Measurements from ENCODE around the gene CDC14A.
"Not testable (repeated sequence)": the region's sequence is repeated elsewhere in the genome, so short reads cannot be mapped to it uniquely, and the experiment has no call there.

CDC14A gene, protein sequence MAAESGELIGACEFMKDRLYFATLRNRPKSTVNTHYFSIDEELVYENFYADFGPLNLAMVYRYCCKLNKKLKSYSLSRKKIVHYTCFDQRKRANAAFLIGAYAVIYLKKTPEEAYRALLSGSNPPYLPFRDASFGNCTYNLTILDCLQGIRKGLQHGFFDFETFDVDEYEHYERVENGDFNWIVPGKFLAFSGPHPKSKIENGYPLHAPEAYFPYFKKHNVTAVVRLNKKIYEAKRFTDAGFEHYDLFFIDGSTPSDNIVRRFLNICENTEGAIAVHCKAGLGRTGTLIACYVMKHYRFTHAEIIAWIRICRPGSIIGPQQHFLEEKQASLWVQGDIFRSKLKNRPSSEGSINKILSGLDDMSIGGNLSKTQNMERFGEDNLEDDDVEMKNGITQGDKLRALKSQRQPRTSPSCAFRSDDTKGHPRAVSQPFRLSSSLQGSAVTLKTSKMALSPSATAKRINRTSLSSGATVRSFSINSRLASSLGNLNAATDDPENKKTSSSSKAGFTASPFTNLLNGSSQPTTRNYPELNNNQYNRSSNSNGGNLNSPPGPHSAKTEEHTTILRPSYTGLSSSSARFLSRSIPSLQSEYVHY

DNA sequence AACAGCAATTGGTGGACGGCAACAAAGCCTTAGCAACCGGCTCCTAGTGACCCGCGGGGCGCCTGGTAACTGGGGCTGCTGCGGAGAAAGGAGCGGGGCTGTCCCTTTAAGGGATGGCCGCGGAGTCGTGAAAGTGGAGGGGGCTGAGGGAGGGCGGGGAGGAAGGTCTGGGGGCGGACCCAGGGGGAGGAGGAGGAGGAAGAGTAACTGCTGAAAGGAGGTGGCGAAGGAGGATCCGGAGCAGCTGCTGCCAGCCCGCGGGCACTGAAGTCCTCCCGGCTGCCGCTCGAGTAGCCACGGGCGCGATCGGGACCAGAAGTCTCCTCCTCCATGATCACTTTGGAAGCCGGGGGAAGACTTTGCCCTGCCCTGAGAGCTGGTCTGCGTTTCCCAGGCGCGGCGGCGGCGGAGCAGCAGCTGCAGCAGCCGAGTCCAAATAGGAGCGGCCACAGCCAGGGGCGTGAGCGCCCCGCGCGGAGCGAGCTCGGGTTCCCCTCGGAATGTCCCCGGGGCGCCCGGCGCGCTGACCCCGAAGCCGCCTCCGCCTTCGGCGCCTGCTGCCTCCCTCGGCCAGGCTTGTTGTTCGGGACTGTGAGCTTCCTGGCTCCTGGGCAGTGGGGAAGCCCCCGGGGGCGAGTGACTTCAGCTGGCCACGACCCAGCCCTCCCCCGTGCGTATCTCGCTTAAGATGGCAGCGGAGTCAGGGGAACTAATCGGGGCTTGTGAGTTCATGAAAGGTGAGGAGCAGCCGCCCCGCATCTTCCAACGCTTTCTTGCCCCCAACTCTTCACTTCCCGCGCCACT, at the start of gene CDC14A:
Gene CDC14A, plus strand, starts transcription at position 240 of the 804 bp plus-strand sequence. Its CDS starts 449 bp downstream, at position 689.
- FAIRE-seq: no peak

DNA sequence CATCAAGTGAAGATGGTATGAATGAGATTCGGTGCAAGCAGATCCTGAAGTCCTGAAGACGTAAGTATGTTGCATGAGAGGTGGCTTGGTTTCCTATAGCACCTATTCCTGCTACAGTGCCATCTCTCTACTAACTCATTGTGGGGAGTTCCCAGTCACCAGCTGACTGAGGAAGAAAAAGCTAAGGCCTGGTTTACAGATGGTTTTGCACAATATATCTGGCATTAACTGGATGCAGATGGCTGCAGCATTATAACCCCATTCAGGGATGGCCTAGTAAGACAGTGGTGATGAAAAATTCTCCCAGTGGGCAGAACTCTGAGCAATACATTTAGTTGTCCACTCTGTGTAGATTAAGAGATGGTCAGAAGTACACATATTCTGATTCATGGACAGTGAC, 49.6 kb upstream of the CDC14A start:
- no peak for FAIRE-seq

DNA sequence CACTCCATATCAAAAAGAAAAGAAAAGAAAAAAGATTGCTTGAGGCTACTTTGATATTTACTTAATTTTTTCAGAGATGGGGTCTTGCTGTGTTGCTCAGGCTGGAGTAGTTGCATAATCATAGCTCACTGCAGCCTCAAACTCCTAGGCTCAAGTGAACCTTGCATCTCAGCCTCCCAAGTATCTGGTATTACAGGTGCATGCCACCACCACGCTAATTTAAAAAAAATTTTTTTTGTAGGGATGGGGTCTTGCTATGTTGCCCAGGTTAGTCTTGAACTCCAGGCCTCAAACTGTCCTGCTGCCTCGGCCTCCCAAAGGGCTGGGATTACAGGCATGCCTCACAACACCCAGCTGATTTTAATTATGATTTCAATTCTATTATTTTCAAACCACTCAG, 48.1 kb upstream of the CDC14A start:
- no peak for FAIRE-seq

DNA sequence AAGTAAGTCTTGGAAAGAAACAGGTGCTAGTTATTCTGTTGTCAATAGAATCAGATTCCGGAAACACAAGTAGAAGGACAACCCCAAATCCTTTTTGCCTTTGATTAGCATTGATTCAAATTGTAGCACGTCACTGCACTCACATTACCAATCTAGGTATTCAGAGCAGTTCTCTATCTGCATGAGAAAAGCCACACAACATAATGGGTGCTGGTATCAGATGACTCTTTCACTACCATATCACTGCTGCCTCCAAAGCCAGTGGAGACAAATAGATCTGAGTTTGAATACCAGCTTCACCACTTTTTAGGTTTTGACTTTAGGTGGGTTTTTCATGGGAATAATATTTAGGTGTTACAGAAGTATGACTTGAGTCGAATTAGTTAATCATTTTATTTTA, 47.4 kb upstream of the CDC14A start:
- FAIRE-seq: no peak

DNA sequence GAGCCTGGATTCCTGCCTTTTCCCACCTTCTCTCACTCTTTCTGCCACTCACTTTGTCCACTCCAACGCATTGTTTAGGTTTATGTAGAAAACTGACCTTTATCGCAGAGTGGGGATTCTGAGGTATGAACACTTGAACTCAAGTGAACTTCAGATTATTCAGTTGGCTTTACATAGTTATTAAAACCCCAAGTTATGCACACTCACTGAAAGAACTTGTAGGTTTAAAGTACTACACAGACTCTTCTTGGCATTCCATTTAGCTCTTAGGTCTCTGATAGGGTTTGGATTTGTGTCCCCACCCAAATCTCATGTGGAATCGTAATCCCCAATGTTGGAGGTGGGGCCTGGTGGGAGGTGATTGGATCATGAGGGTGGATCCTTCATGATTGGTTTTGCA, 46.4 kb upstream of the CDC14A start:
- no peak for FAIRE-seq

DNA sequence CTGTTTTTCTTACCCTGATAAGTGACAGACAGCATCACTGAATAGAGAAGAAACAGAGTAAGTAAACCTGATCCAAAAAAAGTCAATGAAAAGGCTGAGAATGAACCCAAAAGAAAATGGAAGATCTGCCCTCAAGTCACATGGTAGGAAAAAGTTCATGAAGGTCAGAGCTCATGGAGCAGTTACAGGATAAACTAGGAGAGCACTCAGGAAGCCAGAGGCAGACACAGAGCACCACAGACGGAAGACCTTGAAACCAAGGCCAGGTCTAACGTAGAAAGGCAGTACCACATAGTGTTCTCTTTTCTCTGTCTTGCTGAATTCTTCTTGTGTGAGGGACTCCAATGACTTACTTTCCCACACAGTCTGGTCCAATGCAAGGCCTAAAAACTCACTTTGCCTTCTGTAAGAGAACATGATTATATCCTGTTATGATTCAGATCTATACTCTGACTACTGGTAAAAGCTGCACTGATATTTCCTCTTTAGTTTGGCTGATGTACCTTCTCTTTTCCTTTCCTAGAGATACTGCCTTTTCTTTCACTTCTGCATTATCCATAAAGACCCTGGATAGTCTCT, 45.5 kb upstream of the CDC14A start:
- FAIRE-seq: no peak

DNA sequence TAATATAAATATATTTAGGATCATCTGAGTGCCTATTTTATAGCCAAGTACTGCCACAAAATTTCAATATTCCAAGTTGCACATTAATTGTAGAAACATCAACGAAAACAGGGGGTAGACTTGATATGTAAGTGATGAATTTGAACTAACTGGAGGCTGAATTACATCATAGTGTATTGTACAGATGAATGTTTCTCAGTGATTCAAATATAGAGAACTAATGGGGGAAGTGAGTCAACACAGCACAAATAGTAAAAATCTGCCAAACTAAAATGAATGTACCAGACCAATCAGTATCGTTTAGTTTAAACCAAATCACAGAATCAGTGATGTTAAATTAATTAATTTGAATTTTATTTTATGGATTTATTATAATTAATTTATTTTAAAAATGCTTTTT, 43.5 kb upstream of the CDC14A start:
- FAIRE-seq: no peak

GRCh38 chr1:100309863-100310262, 42.4 kb upstream of the CDC14A start:
- FAIRE-seq: no peak

DNA sequence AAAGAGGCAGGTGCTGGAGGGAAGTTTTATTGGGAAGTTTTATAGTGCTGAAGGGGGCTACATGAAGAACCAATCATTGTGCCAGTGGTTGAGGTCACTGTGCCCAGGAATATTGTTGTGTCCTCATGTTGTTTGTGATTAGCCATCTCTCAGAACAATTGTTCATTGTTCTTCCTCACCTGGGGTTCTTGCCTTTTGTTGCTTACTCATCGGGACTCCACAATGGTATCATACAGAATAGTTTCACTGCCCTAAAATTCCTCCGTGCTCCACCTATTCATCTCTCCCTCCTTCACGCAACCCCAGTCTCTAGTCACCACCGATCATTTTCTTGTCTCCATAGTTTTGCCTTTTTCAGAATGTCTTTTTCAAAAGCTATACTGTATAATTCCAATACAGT, 38.9 kb upstream of the CDC14A start:
- no peak for FAIRE-seq

DNA sequence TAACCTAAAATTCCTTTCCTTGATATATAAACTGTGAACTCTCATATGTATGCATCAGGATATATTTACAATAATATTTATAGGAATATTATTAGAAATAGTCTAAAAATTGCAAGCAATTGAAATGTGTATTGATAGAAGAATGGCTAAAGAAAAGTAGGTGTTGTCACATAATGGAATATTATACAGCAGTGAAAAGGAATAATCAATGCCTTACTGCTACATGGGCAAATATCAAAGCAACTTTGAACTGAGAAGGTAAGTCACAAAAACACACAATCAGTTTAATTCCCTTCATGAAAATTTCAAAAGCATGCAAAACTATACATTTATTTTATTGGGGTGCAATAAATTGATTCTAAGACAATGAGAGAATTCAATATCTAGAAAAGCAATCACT, 35.7 kb upstream of the CDC14A start:
- FAIRE-seq: no peak

DNA sequence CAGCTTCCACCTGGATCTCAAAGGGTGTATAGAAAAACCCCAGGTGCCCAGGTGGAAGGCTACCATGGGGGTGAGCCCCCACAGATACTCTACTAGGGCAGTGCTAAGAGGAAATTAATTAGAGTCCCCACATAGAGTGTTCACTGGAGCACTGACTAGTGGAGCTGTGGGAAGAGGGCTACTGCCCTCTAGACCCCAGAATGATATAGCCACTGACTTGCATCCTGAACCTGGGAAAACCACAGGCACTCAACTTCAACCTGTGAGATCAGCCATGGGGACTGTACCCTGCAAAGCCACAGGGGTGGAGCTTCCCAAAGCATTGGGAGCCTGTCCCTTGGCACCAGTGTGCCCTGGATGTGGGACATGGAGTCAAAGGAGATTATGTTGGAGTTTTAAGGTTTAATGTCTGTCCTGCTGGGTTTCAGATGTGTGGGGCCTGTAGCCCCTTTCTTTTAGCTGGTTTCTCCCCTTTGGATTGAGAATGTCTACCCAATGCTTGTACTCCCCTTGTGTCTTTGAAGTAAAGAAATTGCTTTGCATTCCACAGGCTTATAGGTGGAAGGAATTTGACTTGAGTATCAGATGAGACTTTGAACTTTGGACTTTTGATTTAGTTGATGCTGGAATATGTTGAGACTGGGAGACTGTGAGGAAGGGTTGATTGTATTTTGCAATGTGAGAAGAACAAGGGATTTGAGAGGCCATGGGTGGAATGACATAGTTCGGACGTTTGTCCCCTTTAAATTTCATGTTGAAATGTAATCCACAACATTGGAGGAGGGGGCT, 31.8 kb upstream of the CDC14A start:
- FAIRE-seq: no peak

- FAIRE-seq: no peak
These were observed 31.2 kb upstream of the CDC14A start for GRCh38 chr1:100321100-100321493.

DNA sequence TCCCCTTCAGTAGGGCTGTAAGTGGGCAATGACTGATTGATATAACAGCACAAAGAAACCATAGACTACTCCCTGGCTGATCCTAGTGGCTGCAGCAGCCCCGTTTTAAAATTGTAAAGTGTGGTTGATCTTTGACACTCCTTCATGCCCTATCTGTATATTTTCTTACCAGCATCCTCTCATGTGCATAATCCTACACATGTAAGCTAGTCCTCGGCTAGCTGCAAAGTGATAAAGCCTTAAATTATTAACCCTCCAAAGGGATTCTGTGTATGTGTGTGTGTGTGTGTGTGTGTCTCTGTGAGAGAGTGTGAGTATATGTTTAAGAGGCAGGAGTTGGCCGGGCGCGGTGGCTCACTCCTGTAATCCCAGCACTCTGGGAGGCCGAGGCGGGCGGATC, 30.8 kb upstream of the CDC14A start:
- FAIRE-seq: no peak

DNA sequence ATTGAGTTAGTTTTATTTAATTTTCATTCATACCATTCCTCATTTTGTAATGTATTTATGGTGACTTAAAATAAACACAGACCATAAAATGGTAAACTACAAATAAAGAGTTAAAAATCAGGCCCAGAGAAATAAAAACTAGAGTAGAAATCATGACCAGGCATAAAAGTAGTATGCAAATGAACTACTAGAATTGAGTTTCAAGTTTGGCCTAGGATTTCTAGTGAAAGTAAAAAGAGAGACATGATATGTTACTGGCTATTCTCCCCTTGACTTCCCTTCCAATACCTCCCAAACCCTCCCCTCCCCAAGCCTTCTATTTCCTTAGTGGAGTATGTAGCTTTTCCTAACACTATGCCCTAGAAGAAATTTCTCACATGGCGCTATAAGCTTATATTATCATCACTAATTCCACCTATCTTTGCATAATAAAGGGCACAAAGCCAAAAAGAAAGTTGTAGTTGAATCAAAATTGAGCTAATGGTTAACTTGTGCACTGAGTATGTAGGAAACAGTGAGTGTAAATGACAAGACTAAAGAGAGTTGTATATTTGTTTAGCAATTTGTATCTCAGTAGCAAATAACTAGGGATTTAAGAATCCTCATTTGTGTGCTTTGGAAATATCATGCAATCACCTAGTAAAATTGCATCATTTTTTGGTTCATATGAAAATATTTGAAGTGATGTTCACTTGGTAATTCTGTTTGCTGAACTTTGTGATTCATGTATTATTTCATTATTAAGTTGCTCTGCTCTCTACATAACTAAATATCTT, 29.7 kb upstream of the CDC14A start:
- peak; percentile 47 for FAIRE-seq

DNA sequence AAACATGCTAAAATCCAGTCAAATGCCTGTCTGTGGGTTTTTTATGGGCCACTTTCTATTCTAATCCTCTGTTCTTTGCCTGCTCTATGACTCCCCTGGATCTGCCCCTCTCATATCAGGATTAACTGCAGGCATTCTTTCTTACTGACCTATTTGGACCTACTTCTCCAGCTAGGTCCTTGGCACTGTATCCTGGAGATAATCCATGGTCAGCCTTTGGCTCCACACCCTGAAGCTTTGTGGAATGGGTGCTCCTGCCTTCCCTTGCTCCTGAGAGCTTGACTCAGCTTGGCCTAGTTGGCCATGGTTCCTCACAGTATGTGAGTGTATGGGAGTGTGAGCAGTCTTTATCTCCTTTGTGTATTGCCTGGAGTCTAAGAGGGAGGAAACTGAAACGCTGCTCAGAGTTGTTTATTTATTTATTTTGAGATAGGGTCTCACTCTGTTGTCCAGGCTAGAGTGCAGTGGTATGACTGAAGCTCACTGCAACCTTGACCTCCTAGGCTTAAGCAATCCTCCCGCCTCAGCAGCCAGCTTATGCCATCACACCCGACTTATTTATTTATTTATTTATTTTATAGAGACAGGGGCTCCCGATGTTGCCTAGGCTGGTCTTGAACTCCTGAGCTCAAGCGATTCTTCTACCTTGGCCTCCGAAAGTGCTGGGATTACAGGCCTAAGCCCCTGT, 28.7 kb upstream of the CDC14A start:
- FAIRE-seq: no peak

DNA sequence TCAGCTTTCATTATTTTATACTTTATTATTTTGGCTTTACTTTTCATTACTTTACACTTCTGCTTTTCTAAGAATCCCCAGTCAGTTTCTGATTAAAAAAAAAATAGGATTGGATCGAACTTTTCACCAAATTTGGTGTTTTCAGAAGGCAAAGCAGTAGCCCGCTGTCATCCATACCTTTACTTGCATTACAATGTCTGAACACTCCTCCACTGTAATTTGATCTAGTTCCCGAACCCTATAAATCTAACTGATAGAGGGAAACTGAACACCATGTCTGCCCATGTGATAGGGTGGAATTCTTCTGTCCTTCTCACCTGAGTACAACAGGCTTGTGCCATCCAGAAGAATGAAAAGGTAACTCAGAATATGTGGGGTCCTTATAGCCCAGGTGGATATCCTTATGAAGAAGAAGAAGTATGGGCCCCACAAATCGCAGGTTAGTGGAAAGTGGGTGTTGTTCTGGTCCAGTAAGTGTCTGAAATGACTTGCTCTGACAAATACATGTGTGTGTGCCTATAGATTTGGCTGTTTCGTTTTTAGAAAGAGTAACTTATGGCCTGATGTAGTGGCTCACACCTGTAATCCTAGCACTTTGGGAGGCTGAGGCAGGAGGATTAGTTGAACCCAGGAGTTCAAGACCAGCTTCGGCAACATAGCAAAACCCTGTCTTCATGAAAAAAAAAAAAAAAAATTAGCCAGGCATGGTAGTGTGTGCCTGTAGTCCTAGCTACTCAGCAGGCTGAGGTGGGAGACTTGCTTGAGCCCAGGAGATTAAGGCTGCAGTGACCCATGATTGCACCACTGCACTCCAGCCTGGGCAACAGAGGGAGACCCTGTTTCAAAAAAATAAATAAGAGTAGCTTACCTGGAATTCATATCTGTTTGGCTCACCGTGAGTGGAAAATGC, 26.6 kb upstream of the CDC14A start:
- FAIRE-seq: no peak

DNA sequence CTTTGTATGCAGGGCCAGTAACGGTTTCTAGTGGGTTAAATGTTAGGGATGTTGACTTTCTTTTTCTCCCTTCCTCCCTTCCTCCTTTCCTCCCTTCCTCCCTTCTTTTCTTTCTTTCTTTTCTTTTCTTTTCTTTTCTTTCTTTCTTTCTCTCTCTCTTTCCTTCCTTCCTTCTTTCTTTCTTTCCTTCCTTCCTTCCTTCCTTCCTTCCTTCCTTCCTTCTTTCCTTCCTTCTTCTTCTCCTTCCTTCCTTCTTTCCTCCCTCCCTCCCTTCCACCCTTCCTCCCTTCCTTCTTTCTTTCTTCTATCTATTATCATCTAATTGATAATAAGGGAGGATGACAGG, 26.0 kb upstream of the CDC14A start:
- FAIRE-seq: not testable (repeated sequence)

GRCh38 chr1:100328133-100328532, 24.2 kb upstream of the CDC14A start:
- no peak for FAIRE-seq

GRCh38 chr1:100331146-100331545, 21.2 kb upstream of the CDC14A start:
- peak; percentile 61 for FAIRE-seq

GRCh38 chr1:100332331-100332730, 20.0 kb upstream of the CDC14A start:
- no peak for FAIRE-seq

Data from colon (tissue), 2 donors.